Ovary (tissue), 3 donors: ENCODE measurements around the gene TOMM22.

ENCODE experiments used
- CTCF ChIP-seq, 3 donors: fragments of 450-650 bp in 2 of 3; fragments of 200-600 bp in 1 of 3; IDR thresholded peaks; one replicate each; pipeline versions ENCODE4 v1.5.1 to v1.8.0; 2016 to 2022; ENCODE audit warnings: antibody characterized with exemption in 3 of 3, mild to moderate bottlenecking in 1 of 3
- POLR2A ChIP-seq: fragments of 450-650 bp; IDR thresholded peaks from one replicate; pipeline ENCODE4 v1.6.1; 2017; ENCODE audit warnings: antibody characterized with exemption, mild to moderate bottlenecking, moderate library complexity
- donor health status: DM: no; HTN: no; CAD: no.

- TF ChIP-seq CTCF (IDR thresholded peaks at IDR 0.05) (no peak), POLR2A (no peak)
Observed at GRCh38 chr22:38697425-38698089, 15.8 kb downstream of the TOMM22 start.
